Activated CD8-positive, alpha-beta memory T cell treated with anti-CD3 and anti-CD28 coated beads for 1 hour (primary cell): ENCODE results near the gene SLC5A12.
"Not testable (repeated sequence)": the region's sequence is repeated elsewhere in the genome, so short reads cannot be mapped to it uniquely, and the experiment has no call there.

Experiments
- DNase-seq, 2 donors: peaks; one replicate each; pipeline ENCODE4 v3.0.0-alpha.2; 2020; ENCODE audit warnings: low read depth in 1 of 2; ENCODE audit errors: extremely low read depth in 1 of 2

The SLC5A12 gene

GRCh38 chr11:26665036-26665435, 56.8 kb downstream of the SLC5A12 start:
- no peak for DNase-seq

DNA sequence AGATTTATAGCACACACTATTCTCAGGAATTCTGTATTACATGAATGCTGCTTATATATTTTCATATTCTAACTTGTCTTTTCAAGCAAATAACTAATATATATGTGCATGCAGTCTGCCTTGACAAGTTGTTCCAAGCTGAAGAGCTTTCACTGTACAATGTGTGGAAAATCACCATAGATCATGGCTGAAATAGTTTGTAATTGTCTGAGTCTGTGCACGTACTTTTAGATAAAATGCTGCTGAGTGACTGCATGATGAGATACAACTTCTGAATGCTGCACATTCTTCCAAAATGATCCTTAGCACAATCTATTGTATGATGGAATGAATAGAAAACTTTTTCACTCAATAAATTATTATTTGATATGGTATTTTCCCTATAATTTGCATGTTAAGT, 58.9 kb downstream of the SLC5A12 start:
- no peak for DNase-seq

- DNase-seq, result no peak
These were observed 66.6 kb downstream of the SLC5A12 start for GRCh38 chr11:26655287-26655686.

DNA sequence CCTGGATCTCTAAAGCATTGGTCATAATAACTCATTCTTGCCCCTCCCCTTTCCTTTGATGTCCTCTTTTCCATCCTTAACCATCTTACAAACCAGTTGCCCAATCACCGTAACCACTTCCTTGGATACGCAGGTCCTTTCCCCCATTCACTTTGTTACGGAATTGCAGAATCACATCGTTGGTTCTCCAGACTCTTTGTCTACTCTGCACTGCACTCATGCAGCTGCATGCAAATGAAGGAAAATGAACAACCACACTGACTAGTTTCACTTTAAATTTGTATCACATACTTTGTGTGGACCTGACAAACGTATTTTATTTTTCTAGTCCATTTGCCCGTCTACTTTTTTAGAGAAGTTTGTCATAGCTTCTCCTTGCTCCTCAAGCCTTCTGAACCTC, 69.9 kb downstream of the SLC5A12 start:
- DNase-seq, result no peak

GRCh38 chr11:26649884-26650283, 72.0 kb downstream of the SLC5A12 start:
- no peak for DNase-seq

DNA sequence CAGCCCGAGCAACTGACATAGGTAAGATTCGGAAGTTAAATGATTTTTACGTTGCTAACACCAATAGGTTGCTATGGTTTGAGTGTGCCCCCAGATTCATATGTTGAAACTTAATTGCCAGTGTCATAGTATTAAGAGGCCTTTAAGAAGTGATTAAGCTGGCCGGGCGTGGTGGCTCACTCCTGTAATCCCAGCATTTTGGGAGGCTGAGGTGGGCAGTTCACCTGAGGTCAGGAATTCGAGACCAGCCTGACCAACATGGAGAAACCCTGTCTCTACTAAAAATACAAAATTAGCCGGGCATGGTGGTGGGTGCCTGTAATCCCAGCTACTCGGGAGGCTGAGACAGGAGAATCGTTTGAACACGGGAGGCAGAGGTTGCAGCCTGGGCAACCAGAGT, 78.5 kb downstream of the SLC5A12 start:
- DNase-seq, result not testable (repeated sequence)

DNA sequence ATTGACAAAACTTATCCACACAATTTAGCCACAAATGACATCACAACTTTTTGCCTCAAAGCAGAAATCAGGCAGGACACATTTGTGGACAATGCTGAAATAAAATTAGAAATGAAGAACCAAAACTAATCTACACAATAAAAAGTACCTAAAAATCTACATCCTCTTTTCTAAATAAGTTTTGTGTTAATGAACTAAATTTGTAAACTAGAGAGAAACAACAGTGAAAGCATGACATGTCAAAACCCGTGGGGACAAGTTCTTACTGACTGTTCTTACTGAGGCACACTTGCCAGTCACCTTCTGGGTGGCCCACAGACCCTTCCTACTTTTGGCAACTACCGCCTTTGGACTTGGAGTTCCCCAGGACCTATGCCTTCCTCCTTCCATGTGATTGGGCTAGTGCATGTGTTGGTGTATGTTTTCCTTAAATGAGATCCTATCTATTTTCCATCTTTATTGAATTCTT, 89.1 kb downstream of the SLC5A12 start:
- no peak for DNase-seq

GRCh38 chr11:26626346-26626745, 95.5 kb downstream of the SLC5A12 start:
- DNase-seq, result no peak

DNA sequence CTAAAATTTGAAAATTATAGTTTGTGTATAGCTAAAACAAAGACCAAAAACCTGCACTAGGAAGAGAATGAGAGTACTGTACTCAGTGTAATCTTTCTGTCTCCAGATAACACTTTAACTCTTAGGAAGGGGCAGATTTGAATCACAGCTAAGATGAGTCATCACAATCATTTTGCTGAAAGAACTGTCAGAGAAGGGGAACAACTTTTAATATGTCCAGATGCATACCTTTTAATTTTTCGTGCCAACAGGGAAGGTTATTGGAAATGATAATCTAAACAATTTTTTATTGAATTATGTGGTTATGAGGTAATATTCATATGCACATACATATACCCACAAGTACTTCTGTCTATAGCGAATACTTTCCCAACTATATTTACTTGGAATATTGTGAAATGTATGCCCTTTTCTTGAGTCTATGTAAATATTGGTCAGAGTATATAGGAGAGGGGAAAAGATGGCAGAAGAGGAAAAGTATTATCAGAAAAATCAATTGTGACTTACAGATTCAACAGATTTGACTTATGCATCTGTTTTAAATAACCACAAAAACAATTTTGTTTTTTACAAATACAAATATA, 98.7 kb downstream of the SLC5A12 start:
- no peak for DNase-seq

- no peak for DNase-seq
These were observed 99.7 kb downstream of the SLC5A12 start for GRCh38 chr11:26622181-26622580.

DNA sequence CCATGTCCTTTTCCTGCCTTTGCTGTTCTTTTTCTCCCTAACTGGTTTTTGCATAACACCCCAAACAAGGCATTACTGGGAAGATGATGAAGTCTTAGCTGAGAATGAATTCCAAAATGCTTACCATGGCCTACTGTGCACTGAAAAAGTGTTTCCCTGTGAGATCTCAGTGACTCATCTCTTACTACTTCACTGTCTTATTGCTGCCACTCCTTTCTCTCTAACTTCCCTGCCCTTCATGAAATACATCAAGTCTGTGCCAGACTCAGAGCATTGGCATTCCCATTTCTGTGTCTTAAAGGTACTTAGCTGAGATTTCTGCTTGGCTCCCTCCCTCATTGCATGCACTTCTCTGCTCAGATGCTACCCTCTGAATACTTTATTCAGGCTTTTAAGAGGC, 100.7 kb downstream of the SLC5A12 start:
- DNase-seq, result no peak

GRCh38 chr11:26620282-26621045, 101.4 kb downstream of the SLC5A12 start:
- no peak for DNase-seq

DNA sequence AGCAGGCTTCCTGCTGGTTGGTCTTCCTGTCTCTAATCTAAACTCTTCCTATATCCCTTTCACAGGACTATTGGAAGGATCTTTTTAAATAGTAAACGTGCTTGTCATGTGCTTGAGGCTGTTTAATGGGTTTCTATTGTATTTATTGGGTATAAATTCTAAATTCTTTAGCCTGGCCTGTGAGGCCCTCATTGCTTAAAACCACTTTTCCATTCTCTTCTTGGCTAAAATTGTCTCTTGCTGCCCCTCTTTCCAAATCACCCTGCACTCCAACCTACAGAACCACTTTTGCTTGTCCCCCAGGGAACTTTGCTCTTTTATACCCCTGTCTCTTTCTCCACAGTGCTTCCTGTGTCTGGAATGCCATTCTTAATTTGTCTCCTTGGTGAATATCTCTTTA, 103.4 kb downstream of the SLC5A12 start:
- no peak for DNase-seq
